Activated CD8-positive, alpha-beta memory T cell treated with anti-CD3 and anti-CD28 coated beads for 36 hours (primary cell): Measurements from ENCODE around the gene C22orf39. TPM values are rescaled to one million over a fixed set of nuclear protein-coding genes. Genes with fewer than 3 reads are reported as not detected.

Experiments
- CTCF ChIA-PET: fragments of 350-600 bp; sonication (Branson Sonifier 250); formaldehyde crosslinking; loops from one replicate; lab custom pipeline; 2021; ENCODE audit warnings: antibody characterized with exemption; lab: Charles Lee
- POLR2A ChIA-PET: fragments of 350-600 bp; sonication (Branson Sonifier 250); formaldehyde crosslinking; loops from one replicate; lab custom pipeline; 2021; ENCODE audit warnings: antibody characterized with exemption; lab: Charles Lee
- total RNA-seq, 2 experiments: library from RNA; stranded (reverse); gene quantifications; one replicate each; pipeline ENCODE4 v1.2.3, GENCODE V29; 2021

C22orf39 gene
- total RNA-seq, 2 experiments from 2014 or later, result 23.7 to 24.7 TPM

GRCh38 chr22:19394274-19395050, 53.0 kb downstream of the C22orf39 start:
- ChIA-PET CTCF (interaction anchor here (0.9 to 1.3 kb wide), 2 partner anchors 9 to 235 kb away, joined by 3 read pairs; no protein-coding TSS in a partner anchor), POLR2A (no interaction called here)

DNA sequence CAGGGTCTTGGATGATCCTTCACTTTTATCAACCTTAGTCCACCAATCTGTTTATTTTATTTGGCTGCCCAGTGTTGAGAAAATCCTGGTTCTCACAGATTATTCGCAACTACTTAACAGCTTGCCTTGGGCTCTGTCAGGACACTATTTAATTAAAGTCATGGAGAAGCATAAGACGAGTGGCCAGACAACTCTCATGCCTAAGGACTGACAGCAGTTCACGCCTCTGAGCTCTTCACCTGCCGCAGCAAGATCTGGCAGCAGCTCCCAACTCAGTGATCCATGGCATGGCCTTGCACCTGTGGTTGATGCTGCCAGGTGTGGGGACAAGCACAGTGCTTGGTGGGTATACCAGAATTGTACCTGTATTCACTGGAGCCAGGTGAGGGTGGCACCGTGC, 53.8 kb downstream of the C22orf39 start:
- CTCF ChIA-PET, result interaction anchor here (0.9 to 1.3 kb wide), 2 partner anchors 10 to 236 kb away, joined by 3 read pairs; no protein-coding TSS in a partner anchor
- POLR2A ChIA-PET, result no interaction called here

Other genes with a start within 250 kb of the C22orf39 start
- gene CLTCL1, start 156.0 kb downstream of the C22orf39 start, total RNA-seq, result under 1 TPM; 0.42 to 0.61 TPM
- gene HIRA, start 16.0 kb downstream of the C22orf39 start, total RNA-seq, result 10 to 100 TPM; 45.2 to 49.6 TPM
- gene MRPL40, start 15.2 kb downstream of the C22orf39 start, total RNA-seq, result 10 to 100 TPM; 46.1 to 47.5 TPM
- 10 to 100 TPM; 88.1 to 90.1 TPM for gene UFD1, start 31.5 kb upstream of the C22orf39 start, total RNA-seq
- 100 to 1,000 TPM; 114 to 115 TPM for gene CDC45, start 32.2 kb upstream of the C22orf39 start, total RNA-seq
- not detected for gene CLDN5, start 76.7 kb upstream of the C22orf39 start, total RNA-seq